Myocyte (in vitro differentiated cells): ENCODE data around the gene DLG2. TPM values are rescaled to one million over a fixed set of nuclear protein-coding genes. Genes with fewer than 3 reads are reported as not detected.
"Not testable (repeated sequence)": the region's sequence is repeated elsewhere in the genome, so short reads cannot be mapped to it uniquely, and the experiment has no call there.

Experiments
- DNase-seq: peaks from one replicate; pipeline ENCODE4 v3.0.0-alpha.2; 2012; ENCODE audit warnings: low read depth
- polyA plus RNA-seq: library from polyadenylated mRNA; unstranded; fragments of >200 nt; gene quantifications from one replicate; pipeline ENCODE4 v1.2.1, GENCODE V29; 2012; ENCODE audit warnings: missing spikeins
- total RNA-seq: library from RNA; depleted of rRNA; stranded (reverse); fragments of >200 nt; gene quantifications from 2 replicates; pipeline ENCODE4 v1.2.3, GENCODE V29; 2014

The DLG2 gene
- 7.9 and 9.5 TPM in 2 replicates for total RNA-seq
- polyA plus RNA-seq = 4.3 TPM

GRCh38 chr11:85627332-85627997, at the start of gene DLG2:
Gene DLG2, minus strand, starts transcription at chr11:85627344.
- DNase-seq = peak; percentile 46

GRCh38 chr11:85673393-85673792, 46.2 kb upstream of the DLG2 start:
- DNase-seq = no peak

GRCh38 chr11:85672105-85672902, 45.2 kb upstream of the DLG2 start:
- no peak for DNase-seq

- DNase-seq = not testable (repeated sequence)
These were observed 44.0 kb upstream of the DLG2 start for GRCh38 chr11:85670949-85671663.

- DNase-seq = no peak
These were observed 41.0 kb upstream of the DLG2 start for GRCh38 chr11:85668157-85668556.

- DNase-seq = no peak
These were observed 39.5 kb upstream of the DLG2 start for GRCh38 chr11:85666687-85667086.

GRCh38 chr11:85665733-85666132, 38.6 kb upstream of the DLG2 start:
- DNase-seq = no peak

GRCh38 chr11:85664615-85665481, 37.7 kb upstream of the DLG2 start, which contains the start of gene CREBZF:
Gene CREBZF, minus strand, starts transcription at chr11:85665129. Its CDS starts 254 bp downstream, at chr11:85664875.
- peak; percentile 97 for DNase-seq

- peak; percentile 78 for DNase-seq
These were observed 36.8 kb upstream of the DLG2 start for GRCh38 chr11:85663753-85664614.

GRCh38 chr11:85663080-85663752, 36.1 kb upstream of the DLG2 start:
- peak; percentile 9 for DNase-seq

- DNase-seq = peak; percentile 14
These were observed 35.0 kb upstream of the DLG2 start for GRCh38 chr11:85661972-85662664.

GRCh38 chr11:85658180-85658579, 31.0 kb upstream of the DLG2 start:
- DNase-seq = no peak

GRCh38 chr11:85656777-85657176, 29.6 kb upstream of the DLG2 start:
- no peak for DNase-seq

- DNase-seq = not testable (repeated sequence)
These were observed 27.2 kb upstream of the DLG2 start for GRCh38 chr11:85654343-85654742.

GRCh38 chr11:85652786-85653447, 25.8 kb upstream of the DLG2 start:
- DNase-seq = no peak

- no peak for DNase-seq
These were observed 24.0 kb upstream of the DLG2 start for GRCh38 chr11:85651118-85651517.

GRCh38 chr11:85647604-85648299, 20.6 kb upstream of the DLG2 start, which contains the start of gene TMEM126A:
Gene TMEM126A, plus strand, starts transcription at chr11:85647967. Its CDS starts 2,289 bp downstream, at chr11:85650256.
- peak; percentile 90 for DNase-seq
